Stomach smooth muscle (tissue), 2 donors: ENCODE results near the gene MVB12A.
A peak's percentile ranks its signal among the peaks of the same experiment; 100 is the strongest.

ENCODE experiments used
- H3K27ac ChIP-seq: one replicate; pipeline ENCODE4 v1.7.0; 2013; ENCODE audit warnings: mild to moderate bottlenecking, low read length, inconsistent platforms
- H3K27me3 ChIP-seq, 2 donors: one replicate each; pipeline ENCODE4 v1.7.0; 2013; ENCODE audit warnings: low read length in 2 of 2; ENCODE audit not compliant: insufficient read depth in 2 of 2, control insufficient read depth in 1 of 2
- H3K36me3 ChIP-seq, 2 donors: one replicate each; pipeline ENCODE4 v1.7.0; 2013; ENCODE audit warnings: low read length in 2 of 2; ENCODE audit not compliant: control insufficient read depth in 2 of 2, insufficient read depth in 2 of 2
- H3K4me1 ChIP-seq: one replicate; pipeline ENCODE4 v1.7.0; 2013; ENCODE audit warnings: low read length; ENCODE audit not compliant: control insufficient read depth, insufficient read depth
- H3K4me3 ChIP-seq, 2 donors: one replicate each; pipeline ENCODE4 v1.7.0; 2013; ENCODE audit warnings: low read length in 2 of 2
- H3K9ac ChIP-seq, 2 donors: one replicate each; pipeline ENCODE4 v1.7.0; 2013; ENCODE audit warnings: low read length in 2 of 2, mild to moderate bottlenecking in 1 of 2
- H3K9me3 ChIP-seq, 2 donors: one replicate each; pipeline ENCODE4 v1.7.0; 2013; ENCODE audit warnings: low read length in 2 of 2; ENCODE audit not compliant: control insufficient read depth in 2 of 2
- donor health status: healthy.
- donor health status: Pancreatic carcinoma.

The MVB12A gene

DNA sequence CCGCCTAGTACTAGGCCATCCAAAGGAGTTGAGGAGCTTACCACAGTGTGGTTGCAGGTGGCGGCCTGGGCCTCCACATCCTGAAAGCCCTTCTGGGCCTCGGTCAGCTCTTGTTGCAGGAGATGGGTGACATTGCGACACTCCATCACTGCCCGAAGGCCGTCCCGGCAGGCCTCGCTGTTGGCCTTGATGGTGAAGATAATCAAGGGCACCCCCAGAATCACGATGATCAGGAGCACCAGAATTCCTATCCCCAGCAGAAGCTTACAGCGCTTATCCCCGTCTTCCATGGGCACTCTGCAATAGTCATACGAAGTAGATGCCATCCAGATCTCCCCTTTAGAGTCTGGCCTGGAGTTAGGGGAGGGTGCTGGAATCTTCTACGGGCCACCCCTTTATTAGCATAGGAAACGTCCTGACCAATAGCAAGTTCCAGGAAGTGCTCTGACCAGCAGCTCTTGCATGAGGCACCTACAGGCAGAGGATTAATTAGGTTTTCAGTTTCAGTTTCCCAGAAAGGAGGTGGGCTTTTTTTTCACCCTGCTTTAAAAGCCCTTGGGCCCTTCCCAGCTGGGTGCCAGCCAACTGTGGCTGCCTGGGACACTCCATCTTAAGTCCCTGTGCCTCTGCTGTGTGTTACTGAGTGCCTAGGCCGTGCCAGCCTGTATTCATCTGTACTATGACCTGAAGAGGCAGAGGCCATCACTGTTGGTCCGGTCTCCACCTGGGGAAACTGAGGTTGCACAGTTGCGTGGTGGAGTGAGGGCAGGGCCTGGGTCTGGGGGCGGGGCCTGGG is 14.4 kb upstream of the MVB12A start, which contains the start of gene BST2:
BST2 (minus strand) TSS at position 381 of the 796 bp plus-strand sequence; CDS start at position 326, 55 bp downstream.
- H3K9me3 ChIP-seq: no peaks in the 10 kb centered on the region
- H3K9ac ChIP-seq: peak within 1 kb of the TSS; percentile 31 to 42
- H3K4me1 ChIP-seq: peaks cover 10% of the 10 kb centered on the region
- H3K4me3 ChIP-seq: peak within 1 kb of the TSS; percentile 46 to 69
- H3K27me3 ChIP-seq: no peaks in the 10 kb centered on the region
- H3K27ac ChIP-seq: peak within 1 kb of the TSS; percentile 53
- no peaks in the 10 kb centered on the region for H3K36me3 ChIP-seq

GRCh38 chr19:17406046-17406886 is 13.6 kb upstream of the MVB12A start:
- H3K4me1 ChIP-seq: peaks cover 10% of the 10 kb centered on the region
- H3K27me3 ChIP-seq: no peaks in the 10 kb centered on the region
- H3K9ac ChIP-seq: no peak overlapping the region
- H3K4me3 ChIP-seq: peak overlapping the region in 1 of 2 donors; percentile 69
- H3K36me3 ChIP-seq: no peaks in the 10 kb centered on the region
- H3K27ac ChIP-seq: peak overlapping the region; percentile 53
- no peaks in the 10 kb centered on the region for H3K9me3 ChIP-seq

- Histone ChIP-seq H3K36me3 (no peaks in the 10 kb centered on the region), H3K27me3 (no peaks in the 10 kb centered on the region), H3K27ac (no peak overlapping the region), H3K9ac (no peak overlapping the region), H3K4me3 (peak overlapping the region in 1 of 2 donors; percentile 69), H3K9me3 (no peaks in the 10 kb centered on the region), H3K4me1 (peaks cover 10% of the 10 kb centered on the region)
Observed at GRCh38 chr19:17406887-17407196, 13.0 kb upstream of the MVB12A start.

GRCh38 chr19:17409990-17410389 is 9.9 kb upstream of the MVB12A start:
- H3K27me3 ChIP-seq: no peaks in the 10 kb centered on the region
- H3K9ac ChIP-seq: no peak overlapping the region
- no peak overlapping the region for H3K27ac ChIP-seq
- H3K36me3 ChIP-seq: no peaks in the 10 kb centered on the region
- H3K9me3 ChIP-seq: no peaks in the 10 kb centered on the region
- peaks cover 22% of the 10 kb centered on the region for H3K4me1 ChIP-seq
- H3K4me3 ChIP-seq: no peak overlapping the region

DNA sequence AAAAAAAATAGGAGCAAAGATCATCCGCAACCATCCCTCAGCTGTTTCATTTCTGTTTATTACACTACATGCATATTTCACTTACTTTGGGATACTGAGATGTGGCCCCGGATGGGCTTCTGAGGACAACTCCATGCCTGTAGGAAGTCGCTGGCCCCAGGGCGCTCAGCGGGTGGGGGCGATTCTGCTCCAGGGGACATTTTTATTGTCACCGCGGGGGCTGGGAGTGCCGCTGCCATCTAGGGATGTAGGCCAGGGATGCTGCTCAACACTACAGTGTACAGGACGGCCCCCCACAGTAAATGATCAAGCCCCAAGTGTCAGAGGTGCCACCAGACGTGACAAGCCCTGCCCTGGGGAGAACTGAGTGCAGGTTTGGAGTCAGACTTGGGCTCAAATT is 8.0 kb upstream of the MVB12A start:
- H3K27me3 ChIP-seq: no peaks in the 10 kb centered on the region
- H3K4me3 ChIP-seq: no peak overlapping the region
- H3K9me3 ChIP-seq: no peaks in the 10 kb centered on the region
- no peak overlapping the region for H3K27ac ChIP-seq
- peaks cover 12% of the 10 kb centered on the region for H3K4me1 ChIP-seq
- no peak overlapping the region for H3K9ac ChIP-seq
- H3K36me3 ChIP-seq: no peaks in the 10 kb centered on the region

- Histone ChIP-seq H3K4me1 (peaks cover 14% of the 10 kb centered on the region), H3K27me3 (no peaks in the 10 kb centered on the region), H3K4me3 (no peak overlapping the region), H3K27ac (no peak overlapping the region), H3K9me3 (no peaks in the 10 kb centered on the region), H3K9ac (no peak overlapping the region), H3K36me3 (no peaks in the 10 kb centered on the region)
Observed at GRCh38 chr19:17414097-17414496, 5.8 kb upstream of the MVB12A start.

DNA sequence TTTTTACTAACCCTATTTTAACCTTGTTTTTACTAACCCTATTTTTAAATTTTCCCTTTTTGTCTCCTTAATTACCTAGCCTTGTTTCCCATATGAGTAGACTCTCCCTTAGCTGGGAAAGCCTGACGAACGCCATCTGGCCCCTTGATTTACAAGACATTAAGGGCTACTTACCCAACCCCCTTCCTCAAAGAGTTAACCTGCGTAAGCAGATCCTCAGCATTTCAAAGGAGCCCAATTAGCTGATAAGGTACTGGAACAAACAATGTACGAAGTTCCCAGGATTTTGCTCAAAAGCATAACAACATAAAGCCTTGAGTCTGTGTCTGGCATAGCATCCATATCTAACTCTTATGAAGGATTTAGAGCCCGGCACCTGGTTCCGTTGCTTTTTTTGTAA is 4.7 kb upstream of the MVB12A start:
- Histone ChIP-seq H3K9ac (no peak overlapping the region), H3K27ac (no peak overlapping the region), H3K36me3 (no peaks in the 10 kb centered on the region), H3K4me3 (no peak overlapping the region), H3K27me3 (no peaks in the 10 kb centered on the region), H3K4me1 (peaks cover 16% of the 10 kb centered on the region), H3K9me3 (no peaks in the 10 kb centered on the region)

- Histone ChIP-seq H3K9ac (no peak overlapping the region), H3K27me3 (no peaks in the 10 kb centered on the region), H3K36me3 (peaks cover 0 to 2% of the 10 kb centered on the region in 2 donors), H3K9me3 (no peaks in the 10 kb centered on the region), H3K27ac (no peak overlapping the region), H3K4me1 (peaks cover 13% of the 10 kb centered on the region), H3K4me3 (no peak overlapping the region)
Observed at GRCh38 chr19:17418710-17419109, 1.1 kb upstream of the MVB12A start.

DNA sequence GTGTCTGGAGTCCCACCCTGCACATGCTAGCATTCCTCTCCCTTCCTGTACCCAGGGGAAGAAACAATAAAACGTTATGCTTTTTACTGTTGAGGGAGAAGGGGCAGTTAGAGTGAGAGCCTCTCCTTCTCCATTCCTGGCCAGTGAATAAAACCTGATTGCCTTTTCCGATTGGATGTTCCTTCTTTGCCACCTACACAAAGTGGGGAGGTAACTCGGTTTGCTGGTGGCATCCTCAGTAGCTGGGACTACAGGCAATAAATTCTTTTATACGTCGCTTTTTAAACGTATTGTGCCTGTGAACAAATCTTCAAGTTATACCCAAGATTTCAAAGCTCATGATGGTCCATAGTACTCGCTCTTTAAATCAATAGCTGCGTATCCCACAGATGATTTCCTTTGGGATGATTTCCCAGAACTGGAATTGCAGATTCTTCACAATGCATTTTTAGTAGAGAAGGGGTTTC is 660 bp upstream of the MVB12A start:
- Histone ChIP-seq H3K9me3 (no peaks in the 10 kb centered on the region), H3K4me1 (peaks cover 13% of the 10 kb centered on the region), H3K27me3 (no peaks in the 10 kb centered on the region), H3K9ac (peak overlapping the region; percentile 54 to 74), H3K27ac (peak overlapping the region; percentile 70), H3K4me3 (peak overlapping the region; percentile 58 to 81), H3K36me3 (peaks cover 0 to 5% of the 10 kb centered on the region in 2 donors)

GRCh38 chr19:17420475-17420924 is 653 bp downstream of the MVB12A start:
- peak overlapping the region; percentile 81 to 84 for H3K4me3 ChIP-seq
- peaks cover 10% of the 10 kb centered on the region for H3K4me1 ChIP-seq
- H3K27me3 ChIP-seq: no peaks in the 10 kb centered on the region
- H3K9ac ChIP-seq: peak overlapping the region; percentile 49 to 55
- H3K36me3 ChIP-seq: peaks cover 0 to 5% of the 10 kb centered on the region in 2 donors
- H3K27ac ChIP-seq: no peak overlapping the region
- no peaks in the 10 kb centered on the region for H3K9me3 ChIP-seq
